H1 (cell line): ENCODE results near the gene SMAP1. TPM values are rescaled to one million over a fixed set of nuclear protein-coding genes. Genes with fewer than 3 reads are reported as not detected.

Experiments used
- CTCF ChIA-PET: fragments of 300-600 bp; sonication (Branson Sonifier 250); formaldehyde crosslinking; loops from one replicate; lab custom pipeline; 2021; ENCODE audit not compliant: partially characterized antibody; lab: Charles Lee
- POLR2A ChIA-PET: fragments of 300-600 bp; sonication (Branson Sonifier 250); formaldehyde crosslinking; loops from one replicate; lab custom pipeline; 2021; ENCODE audit warnings: inconsistent platforms; ENCODE audit not compliant: partially characterized antibody; lab: Charles Lee
- DNase-seq, 2 experiments: peaks; one replicate each; pipeline versions ENCODE4 v3.0.0 to v3.0.0-alpha.2; 2010 to 2022; ENCODE audit warnings: low spot score in 2 of 2, low read depth in 1 of 2, mixed read lengths in 1 of 2
- FAIRE-seq: peaks from 2 replicates; lab custom pipeline; 2011; peaks lifted over from hg19 to GRCh38; lab: Jason Lieb, UNC
- H2AFZ ChIP-seq: 2 replicates; pipeline ENCODE4 v1.8.1; 2012; ENCODE audit warnings: low read length, inconsistent platforms
- H2AK5ac ChIP-seq: 2 replicates; pipeline ENCODE4 v1.6.1; 2013; ENCODE audit warnings: low read depth, low read length
- H2BK120ac ChIP-seq: replicated peaks from 2 replicates; pipeline ENCODE3; 2013; ENCODE audit warnings: low read depth, low read length, inconsistent platforms
- H2BK12ac ChIP-seq: 2 replicates; pipeline ENCODE4 v1.6.1; 2013; ENCODE audit warnings: low read depth, low read length
- H2BK15ac ChIP-seq: 2 replicates; pipeline ENCODE4 v1.6.1; 2013; ENCODE audit warnings: low read length
- H2BK20ac ChIP-seq: 2 replicates; pipeline ENCODE4 v1.6.1; 2013; ENCODE audit warnings: low read length
- H2BK5ac ChIP-seq: 2 replicates; pipeline ENCODE4 v1.6.1; 2013; ENCODE audit warnings: low read depth, low read length
- H3K14ac ChIP-seq: 2 replicates; pipeline ENCODE4 v1.6.1; 2013; ENCODE audit warnings: inconsistent platforms; ENCODE audit not compliant: insufficient read length
- H3K18ac ChIP-seq: 2 replicates; pipeline ENCODE4 v1.6.1; 2013; ENCODE audit warnings: low read length; ENCODE audit errors: extremely low read depth
- H3K23ac ChIP-seq: 2 replicates; pipeline ENCODE4 v1.6.1; 2013; ENCODE audit warnings: inconsistent platforms; ENCODE audit not compliant: insufficient read length
- H3K23me2 ChIP-seq: 2 replicates; pipeline ENCODE4 v1.6.1; 2013; ENCODE audit warnings: low read depth, low read length
- H3K27ac ChIP-seq: 2 replicates; pipeline ENCODE4 v1.6.1; 2011; ENCODE audit warnings: low read depth, low read length, inconsistent platforms
- H3K27me3 ChIP-seq, 4 experiments: replicated peaks in 1 of 4; 1 replicate in 1 of 4; 2 replicates in 3 of 4; pipeline versions ENCODE4 v1.6.1 to v1.8.1; 2011 to 2013; ENCODE audit warnings: low read length in 3 of 4, mild to moderate bottlenecking in 3 of 4, inconsistent platforms in 2 of 4, mixed read lengths in 2 of 4, moderate library complexity in 1 of 4; ENCODE audit not compliant: control insufficient read depth in 3 of 4, insufficient read depth in 3 of 4; ENCODE audit errors: extremely low read depth in 1 of 4
- H3K36me3 ChIP-seq, 4 experiments: 2 replicates each; pipeline versions ENCODE4 v1.6.1 to v1.8.1; 2011 to 2013; ENCODE audit warnings: mild to moderate bottlenecking in 4 of 4, low read length in 3 of 4, moderate library complexity in 2 of 4, control low read depth in 1 of 4, inconsistent platforms in 1 of 4; ENCODE audit not compliant: insufficient read depth in 4 of 4, control insufficient read depth in 2 of 4
- H3K4ac ChIP-seq: replicated peaks from 2 replicates; pipeline ENCODE3; 2013; ENCODE audit warnings: low read length, low read depth, mixed read lengths, inconsistent platforms; ENCODE audit not compliant: insufficient read length
- H3K4me1 ChIP-seq, 4 experiments: replicated peaks in 1 of 4; 1 replicate in 1 of 4; 2 replicates in 3 of 4; pipeline versions ENCODE4 v1.6.1 to v1.8.1; 2011 to 2013; ENCODE audit warnings: low read length in 3 of 4, inconsistent platforms in 2 of 4, mixed read lengths in 1 of 4; ENCODE audit not compliant: insufficient read depth in 4 of 4, control insufficient read depth in 3 of 4
- H3K4me2 ChIP-seq, 2 experiments: 2 replicates each; pipeline versions ENCODE4 v1.6.1 to v1.8.1; 2011 to 2013; ENCODE audit warnings: low read depth in 2 of 2, low read length in 2 of 2, control low read depth in 1 of 2, inconsistent platforms in 1 of 2, mild to moderate bottlenecking in 1 of 2; ENCODE audit not compliant: insufficient read depth in 1 of 2
- H3K4me3 ChIP-seq, 4 experiments: fragments of 200-600, 300-600 bp in 1 of 4; sonication (generic), shearing (Covaris generic), sonication (Bioruptor Twin) in 1 of 4; 2 replicates each; pipeline versions ENCODE4 v1.5.1 to v1.8.1; 2011 to 2016; ENCODE audit warnings: low read length in 4 of 4, low read depth in 3 of 4, control low read depth in 2 of 4, inconsistent platforms in 2 of 4, mild to moderate bottlenecking in 2 of 4, mixed read lengths in 1 of 4, moderate library complexity in 1 of 4; ENCODE audit not compliant: insufficient read depth in 2 of 4; ENCODE audit errors: extremely low read depth in 1 of 4
- H3K56ac ChIP-seq: replicated peaks from 2 replicates; pipeline ENCODE3; 2013; ENCODE audit warnings: low read depth, mild to moderate bottlenecking, mixed read lengths, low read length, inconsistent platforms; ENCODE audit not compliant: insufficient read length
- H3K79me1 ChIP-seq: 2 replicates; pipeline ENCODE4 v1.6.1; 2013; ENCODE audit warnings: low read depth, low read length, control low read depth
- H3K79me2 ChIP-seq, 2 experiments: 2 replicates each; pipeline versions ENCODE4 v1.6.1 to v1.8.1; 2012 to 2013; ENCODE audit warnings: low read length in 2 of 2, mild to moderate bottlenecking in 2 of 2, inconsistent platforms in 1 of 2; ENCODE audit not compliant: insufficient read depth in 2 of 2, control insufficient read depth in 1 of 2
- H3K9ac ChIP-seq, 4 experiments: replicated peaks in 1 of 4; 1 replicate in 1 of 4; 2 replicates in 3 of 4; pipeline versions ENCODE4 v1.6.1 to v1.8.1; 2011 to 2013; ENCODE audit warnings: low read depth in 3 of 4, low read length in 3 of 4, control low read depth in 2 of 4, mild to moderate bottlenecking in 2 of 4, moderate library complexity in 2 of 4, inconsistent platforms in 1 of 4; ENCODE audit errors: extremely low read depth in 1 of 4
- H3K9me3 ChIP-seq, 2 experiments: 2 replicates each; pipeline versions ENCODE4 v1.6.1 to v1.8.1; 2012 to 2013; ENCODE audit warnings: mild to moderate bottlenecking in 2 of 2, moderate library complexity in 2 of 2, control low read depth in 1 of 2, inconsistent platforms in 1 of 2, low read depth in 1 of 2, low read length in 1 of 2, mixed read lengths in 1 of 2; ENCODE audit not compliant: insufficient read depth in 2 of 2
- H4K20me1 ChIP-seq, 2 experiments: replicated peaks in 1 of 2; 2 replicates each; pipeline versions ENCODE3 to v1.8.1; 2011 to 2013; ENCODE audit warnings: inconsistent platforms in 2 of 2, low read length in 2 of 2, mild to moderate bottlenecking in 1 of 2; ENCODE audit not compliant: insufficient read depth in 2 of 2, control insufficient read depth in 1 of 2
- H4K5ac ChIP-seq: 2 replicates; pipeline ENCODE4 v1.6.1; 2013; ENCODE audit warnings: low read length, low read depth, mixed read lengths, inconsistent platforms; ENCODE audit not compliant: insufficient read length
- H4K8ac ChIP-seq: 2 replicates; pipeline ENCODE4 v1.8.0; 2013; ENCODE audit warnings: mild to moderate bottlenecking, moderate library complexity, low read length, inconsistent platforms; ENCODE audit not compliant: insufficient read depth; ENCODE audit errors: extremely low read depth
- H4K91ac ChIP-seq: replicated peaks from 2 replicates; pipeline ENCODE3; 2013; ENCODE audit warnings: low read length, mixed read lengths, inconsistent platforms; ENCODE audit not compliant: insufficient read length
- PHF8 ChIP-seq: fragments of 200-600 bp; sonication (generic); conservative IDR thresholded peaks from 2 replicates; pipeline ENCODE4 v1.7.1; 2012; ENCODE audit warnings: low read depth, mild to moderate bottlenecking, inconsistent platforms, low read length, moderate library complexity
- WGBS, 2 experiments: shearing (Covaris generic) in 1 of 2; methylation state at CpG; one replicate each; pipeline versions ENCODE4 v1.1.6 to v1.1.7; 2013 to 2015; ENCODE audit warnings: low lambda C conversion rate in 2 of 2, mixed read lengths in 2 of 2, inconsistent platforms in 1 of 2, low coverage in 1 of 2, missing lambda C conversion rate in 1 of 2; ENCODE audit not compliant: insufficient replicate concordance in 2 of 2, insufficient coverage in 1 of 2, insufficient read length in 1 of 2; ENCODE audit errors: extremely low coverage in 1 of 2, missing lambda C conversion rate in 1 of 2; 5-methylcytosine and 5-hydroxymethylcytosine counted together
- polyA plus RNA-seq, 7 experiments: library from polyadenylated mRNA; depleted of rRNA in 3 of 7; stranded (reverse) in 5 of 7; unstranded in 2 of 7; fragments of >200 nt in 5 of 7; fragments of 200-250 nt in 2 of 7; gene quantifications; 1 replicate in 5 of 7; 2 replicates in 1 of 7; 4 replicates in 1 of 7; pipeline versions ENCODE4 v1.2.1 to v1.2.3, GENCODE V29; 2011 to 2013; ENCODE audit warnings: missing spikeins in 2 of 7, mixed read lengths in 2 of 7
- total RNA-seq: library from RNA; stranded (reverse); fragmentation: NEBNext Ultra II Directional; extraction: Animal tissue kit (Norgen Biotek cat#: 25700); gene quantifications from 2 replicates; pipeline ENCODE4 v1.2.1, GENCODE V29; 2021

SMAP1 gene
- total and polyA plus RNA-seq, 2 of the 8 experiments (the other 6 are each of a cell fraction or from before 2014, with no cell fraction given), result 18.8 to 32.4 TPM

DNA sequence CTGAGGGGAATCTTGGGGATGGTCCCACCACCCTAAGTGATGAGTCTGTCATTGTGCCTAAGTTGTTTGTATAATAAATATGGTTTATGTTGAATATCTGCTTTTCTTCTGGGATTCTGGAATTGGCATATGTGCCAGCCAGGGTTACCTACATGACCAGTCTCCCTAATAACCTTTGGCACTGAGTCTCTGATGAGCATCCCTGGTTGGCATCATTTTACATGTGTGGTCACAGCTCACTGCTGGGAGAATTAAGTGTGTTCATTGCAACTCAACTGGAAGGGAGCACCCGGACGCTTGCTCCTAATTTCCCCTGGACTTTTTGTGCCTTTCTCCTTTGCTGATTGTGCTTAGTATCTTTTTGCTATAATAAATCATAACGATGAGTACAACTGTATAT is 8.1 kb downstream of the SMAP1 start:
- Histone ChIP-seq H4K20me1 (no peaks in the 10 kb centered on the region), H2BK5ac (no peak overlapping the region), H3K4me2 (no peak overlapping the region), H3K4me1 (peaks cover 0 to 5% (median 2%) of the 10 kb centered on the region in 4 experiments; a peak in 2 of 7 replicates), H2BK12ac (no peak overlapping the region), H3K27me3 (no peaks in the 10 kb centered on the region), H3K14ac (no peak overlapping the region), H3K23me2 (no peaks in the 10 kb centered on the region), H2BK120ac (no peak overlapping the region), H2AK5ac (no peak overlapping the region), H3K4ac (no peak overlapping the region), H3K27ac (no peak overlapping the region), H4K91ac (no peak overlapping the region), H3K23ac (no peak overlapping the region), H2AFZ (no peak overlapping the region), H3K56ac (no peak overlapping the region), H4K8ac (no peak overlapping the region), H3K4me3 (no peak overlapping the region), H2BK15ac (no peak overlapping the region), H3K36me3 (no peaks in the 10 kb centered on the region), H3K9ac (no peak overlapping the region), H3K9me3 (no peaks in the 10 kb centered on the region; a peak in 1 of 4 replicates), H2BK20ac (no peak overlapping the region), H3K79me1 (peaks cover 6% of the 10 kb centered on the region; the same call in 1 of the 2 replicates), H3K18ac (no peak overlapping the region), H4K5ac (no peak overlapping the region), H3K79me2 (peaks cover 0 to 75% of the 10 kb centered on the region in 2 experiments; a peak in 2 of 4 replicates)
- TF ChIP-seq PHF8, result no peak
- DNase-seq (no peak), FAIRE-seq (no peak)
- CTCF ChIA-PET, result no interaction called here
- POLR2A ChIA-PET, result no interaction called here
- WGBS, 2 experiments, result 95% methylated on average over 3 of the region's 3 CpGs; no CpG with 5 or more reads in 1 of the 2 experiments
